Glutamatergic neuron (in vitro differentiated cells): ENCODE measurements around the gene PPEF1. TPM values are rescaled to one million over a fixed set of nuclear protein-coding genes. Genes with fewer than 3 reads are reported as not detected.
A peak's percentile ranks its signal among the peaks of the same experiment; 100 is the strongest.
"Not testable (repeated sequence)": the region's sequence is repeated elsewhere in the genome, so short reads cannot be mapped to it uniquely, and the experiment has no call there.

Source experiments
- DNase-seq: peaks from one replicate; pipeline ENCODE4 v3.0.0; 2022
- H3K27ac Mint-ChIP-seq: one replicate; pipeline ENCODE4 v1.8.0; 2020; ENCODE audit warnings: mild to moderate bottlenecking, mixed read lengths, inconsistent platforms; ENCODE audit not compliant: unreplicated experiment
- H3K27me3 Mint-ChIP-seq: one replicate; pipeline ENCODE4 v1.8.0; 2020; ENCODE audit warnings: mild to moderate bottlenecking, moderate library complexity, mixed read lengths, inconsistent platforms; ENCODE audit not compliant: unreplicated experiment
- H3K36me3 Mint-ChIP-seq: one replicate; pipeline ENCODE4 v1.8.0; 2020; ENCODE audit warnings: mild to moderate bottlenecking, mixed read lengths, inconsistent platforms; ENCODE audit not compliant: unreplicated experiment
- H3K4me1 Mint-ChIP-seq: one replicate; pipeline ENCODE4 v1.8.0; 2020; ENCODE audit warnings: mild to moderate bottlenecking, low read depth, mixed read lengths, inconsistent platforms; ENCODE audit not compliant: unreplicated experiment
- H3K4me3 Mint-ChIP-seq: one replicate; pipeline ENCODE4 v1.8.0; 2020; ENCODE audit warnings: mild to moderate bottlenecking, mixed read lengths, inconsistent platforms; ENCODE audit not compliant: unreplicated experiment
- H3K9me3 Mint-ChIP-seq: one replicate; pipeline ENCODE4 v1.8.0; 2020; ENCODE audit warnings: mild to moderate bottlenecking, moderate library complexity, mixed read lengths, inconsistent platforms; ENCODE audit not compliant: unreplicated experiment
- CTCF ChIP-seq: fragments of 200-600 bp; sonication (generic); IDR thresholded peaks from one replicate; pipeline ENCODE4 v1.5.0; 2021; ENCODE audit not compliant: partially characterized antibody, unreplicated experiment
- total RNA-seq: library from RNA; stranded (reverse); fragmentation: NEBNext Ultra II Directional; extraction: Animal tissue kit (Norgen Biotek cat#: 25700); gene quantifications from one replicate; pipeline ENCODE4 v1.2.1, GENCODE V29; 2021; ENCODE audit not compliant: unreplicated experiment

Gene PPEF1
- total RNA-seq, 1 donor from 2014 or later = 3.9 TPM

DNA sequence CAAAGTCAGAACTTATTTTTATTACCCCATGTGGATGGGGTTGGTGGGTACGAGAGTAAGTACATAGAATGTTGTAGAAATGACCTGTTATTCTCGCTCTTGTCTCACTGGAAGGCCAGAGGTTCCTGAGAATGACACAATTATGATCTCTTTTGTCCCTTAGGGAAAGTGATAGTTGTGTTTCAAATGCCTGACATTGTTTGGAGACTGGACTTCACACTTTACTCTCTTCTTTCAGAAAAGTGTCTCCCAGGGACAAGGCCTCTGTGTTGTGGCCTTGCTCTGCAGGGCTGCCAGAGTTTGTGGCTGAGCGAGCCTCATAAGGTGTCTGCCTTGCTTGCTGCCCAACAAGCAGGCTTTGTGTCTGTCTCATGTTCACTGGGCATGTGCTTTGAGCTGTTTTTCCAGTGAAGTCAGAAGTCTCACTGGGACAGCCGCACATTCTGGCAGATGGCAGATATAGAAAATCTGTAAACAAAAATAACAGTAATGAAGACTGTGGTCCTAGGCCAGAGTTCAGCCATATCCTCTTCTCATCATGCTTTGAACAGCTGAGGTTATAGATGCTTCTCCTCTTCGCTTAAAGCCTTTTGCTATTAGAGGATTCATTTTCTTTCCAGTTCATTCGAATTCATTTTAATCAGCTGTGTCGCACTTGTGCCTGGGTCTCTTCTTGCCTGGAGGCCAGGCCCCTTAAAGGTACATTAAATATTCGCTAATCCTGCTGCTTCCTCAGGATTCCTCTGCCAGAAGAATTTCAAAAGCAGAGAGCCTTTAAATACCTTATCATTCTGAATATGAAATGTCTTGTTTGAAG, 14.4 kb downstream of the PPEF1 start:
- no peak overlapping the region for H3K4me3 Mint-ChIP-seq

GRCh38 chrX:18722500-18723071, 15.1 kb downstream of the PPEF1 start:
- no peaks in the 10 kb centered on the region for H3K36me3 Mint-ChIP-seq
- peak overlapping the region; percentile 79 for H3K27ac Mint-ChIP-seq

More for the DNA sequence above, 14.4 kb downstream of the PPEF1 start:
- Mint-ChIP-seq H3K9me3 (no peaks in the 10 kb centered on the region), H3K27me3 (no peaks in the 10 kb centered on the region), H3K27ac (peak overlapping the region; percentile 79), H3K4me1 (peaks cover 7% of the 10 kb centered on the region), H3K36me3 (no peaks in the 10 kb centered on the region)
- TF ChIP-seq CTCF = no peak
- no peak for DNase-seq

DNA sequence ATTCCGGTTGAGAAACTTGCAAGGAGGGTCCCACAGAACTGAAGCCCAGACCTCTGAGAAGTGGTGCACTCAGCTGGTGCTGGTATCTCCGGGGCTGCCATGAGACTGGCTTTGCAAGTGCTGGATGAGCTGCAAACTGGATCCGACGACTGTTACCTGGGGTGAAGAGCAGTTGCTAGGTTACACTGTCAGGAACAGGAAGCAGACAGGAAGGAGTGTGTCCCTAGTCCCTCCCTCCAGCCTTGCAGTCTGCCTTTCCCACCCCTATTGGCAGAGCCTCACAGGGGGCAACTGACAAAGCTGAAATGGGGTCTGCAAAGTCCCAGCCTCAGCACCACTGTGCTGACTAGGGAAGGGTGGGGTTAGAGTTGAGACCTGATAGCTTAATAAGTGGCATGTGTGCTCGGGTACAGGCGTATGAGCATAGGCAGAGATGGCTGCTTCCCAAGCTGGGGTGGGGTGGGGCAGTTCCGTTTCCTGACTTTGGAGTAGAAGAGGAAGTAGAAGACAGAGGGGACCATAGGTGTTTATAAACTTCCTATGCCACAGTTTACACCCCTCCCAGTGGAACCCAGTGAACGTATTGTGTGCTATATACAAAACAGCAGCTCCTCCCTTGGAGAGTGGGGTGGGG, 18.0 kb downstream of the PPEF1 start:
- H3K4me3 Mint-ChIP-seq = no peak overlapping the region
- H3K27ac Mint-ChIP-seq = no peak overlapping the region
- H3K27me3 Mint-ChIP-seq = no peaks in the 10 kb centered on the region
- DNase-seq = no peak
- no peaks in the 10 kb centered on the region for H3K9me3 Mint-ChIP-seq
- H3K36me3 Mint-ChIP-seq = no peaks in the 10 kb centered on the region
- peaks cover 5% of the 10 kb centered on the region for H3K4me1 Mint-ChIP-seq
- no peak for TF ChIP-seq CTCF

More at GRCh38 chrX:18722500-18723071, 15.1 kb downstream of the PPEF1 start:
- no peak overlapping the region for H3K4me3 Mint-ChIP-seq
- no peaks in the 10 kb centered on the region for H3K9me3 Mint-ChIP-seq
- DNase-seq = no peak
- peaks cover 7% of the 10 kb centered on the region for H3K4me1 Mint-ChIP-seq
- no peak for TF ChIP-seq CTCF
- no peaks in the 10 kb centered on the region for H3K27me3 Mint-ChIP-seq

DNA sequence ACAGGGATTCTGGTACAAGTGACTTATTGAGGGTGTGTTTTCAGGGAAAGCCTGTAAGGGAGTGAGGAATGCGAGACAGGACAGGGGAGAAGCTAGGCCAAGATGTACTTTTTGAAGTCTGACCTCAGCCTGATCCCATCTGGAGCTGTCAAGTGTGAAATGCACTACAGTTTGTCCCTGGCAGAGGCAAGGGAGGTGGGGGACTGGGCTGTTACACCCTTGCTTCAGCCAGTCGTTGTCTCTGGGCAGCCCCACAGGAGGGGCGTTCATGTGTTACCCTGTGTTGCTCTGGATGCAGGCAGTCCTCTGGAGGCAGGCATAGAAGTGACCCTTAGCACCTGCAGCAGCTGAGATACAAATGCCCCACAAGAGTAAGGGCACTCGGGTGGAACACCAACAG, 25.8 kb downstream of the PPEF1 start:
- H3K9me3 Mint-ChIP-seq = no peaks in the 10 kb centered on the region
- DNase-seq = no peak
- no peak for TF ChIP-seq CTCF
- peaks cover 2% of the 10 kb centered on the region for H3K27me3 Mint-ChIP-seq
- peaks cover 1% of the 10 kb centered on the region for H3K4me1 Mint-ChIP-seq
- no peak overlapping the region for H3K27ac Mint-ChIP-seq
- no peak overlapping the region for H3K4me3 Mint-ChIP-seq
- no peaks in the 10 kb centered on the region for H3K36me3 Mint-ChIP-seq

DNA sequence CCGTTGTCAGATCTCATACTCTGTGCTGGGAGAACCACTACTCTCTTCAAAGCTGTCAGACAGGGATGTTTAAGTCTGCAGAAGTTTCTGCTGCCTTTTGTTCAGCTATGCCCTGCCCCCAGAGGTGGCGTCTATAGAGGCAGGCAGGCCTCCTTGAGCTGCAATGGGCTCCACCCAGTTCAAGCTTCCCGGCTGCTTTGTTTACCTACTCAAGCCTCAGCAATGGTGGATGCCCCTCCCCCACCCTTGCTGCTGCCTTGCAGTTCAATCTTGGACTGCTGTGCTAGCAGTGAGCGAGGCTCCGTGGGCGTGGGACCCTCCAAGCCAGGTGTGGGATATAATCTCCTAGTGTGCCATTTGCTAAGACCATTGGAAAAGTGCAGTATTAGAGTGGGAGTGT, 32.2 kb downstream of the PPEF1 start:
- DNase-seq, H3K4me1 Mint-ChIP-seq, H3K4me3 Mint-ChIP-seq, H3K27ac Mint-ChIP-seq, H3K9me3 Mint-ChIP-seq, H3K36me3 Mint-ChIP-seq, H3K27me3 Mint-ChIP-seq: not testable (repeated sequence)
